PC-3 (cell line): Measurements from ENCODE around the gene PRPF31.

Source experiments
- CTCF ChIP-seq: fragments of 300-600 bp; sonication (generic); conservative IDR thresholded peaks from 2 replicates; pipeline ENCODE4 v1.5.1; 2017; ENCODE audit warnings: antibody characterized with exemption, low read depth, mild to moderate bottlenecking, low read length
- EZH2 ChIP-seq: fragments of 300-600 bp; sonication (generic); IDR thresholded peaks from one replicate; pipeline ENCODE4 v1.6.1; 2017; ENCODE audit warnings: antibody characterized with exemption, mild to moderate bottlenecking, low read length; ENCODE audit not compliant: unreplicated experiment
- EZH2phosphoT487 ChIP-seq: fragments of 300-600 bp; sonication (generic); IDR thresholded peaks from 2 replicates; pipeline ENCODE4 v1.6.1; 2018; ENCODE audit warnings: mild to moderate bottlenecking, antibody characterized with exemption, low read length, borderline replicate concordance

DNA sequence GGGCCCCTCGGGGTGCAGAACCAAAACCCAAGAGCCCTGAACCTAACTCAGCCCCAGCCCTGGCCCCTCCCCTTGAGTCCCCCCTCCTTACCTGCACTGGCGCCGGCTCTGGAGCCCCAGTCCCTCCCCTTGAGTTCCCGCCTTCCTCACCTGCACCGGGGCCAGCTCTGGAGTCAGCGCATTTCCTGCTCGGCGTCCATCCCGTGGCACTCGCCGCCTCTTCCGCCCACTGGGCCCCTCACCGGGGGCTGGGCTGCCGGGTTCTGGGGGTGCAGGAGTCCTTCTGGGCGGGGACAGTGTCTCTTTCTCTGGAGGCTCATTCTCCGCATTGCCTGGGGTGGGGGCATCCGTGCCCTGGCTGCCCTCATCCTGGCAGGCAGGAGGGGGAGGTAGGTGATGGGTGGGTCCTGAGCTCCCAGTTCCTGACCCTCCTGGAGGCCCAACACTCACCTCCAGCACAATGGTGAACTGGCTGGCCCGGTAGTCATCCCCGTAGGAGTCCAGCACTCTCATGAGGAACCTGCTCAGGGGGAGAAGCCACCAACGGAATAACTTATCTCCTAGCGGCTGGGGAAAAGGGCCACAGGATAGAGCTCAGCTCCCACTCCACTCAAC lies 7.6 kb upstream of the PRPF31 start:
- TF ChIP-seq CTCF (no peak), EZH2phosphoT487 (no peak), EZH2 (no peak)
